K562 (cell line): ENCODE data around the gene ADTRP. TPM values are rescaled to one million over a fixed set of nuclear protein-coding genes. Genes with fewer than 3 reads are reported as not detected.

Experiments
- ATAC-seq: fragments of 200-7000 bp; cut with Tn5 transposase; 3 replicates; pipeline ENCODE4 v1.9.1; 2020; ENCODE audit warnings: moderate library complexity
- BruUV-seq: library from RNA; stranded (reverse); fragments of 400-500 nt; replicated peaks from 2 replicates; lab custom pipeline; 2021; lab: Mats Ljungman, UMichigan
- CTCF ChIA-PET: fragments of 300-600 bp; formaldehyde crosslinking; extraction: SDS; loops from one replicate; lab custom pipeline; 2021; ENCODE audit warnings: low intra/inter-chr PET ratio; lab: Yijun Ruan, JAX
- POLR2A ChIA-PET: fragments of 300-600, 350-650 bp; sonication (Branson Sonifier 250); formaldehyde crosslinking; extraction: SDS; loops from one replicate; lab custom pipeline; 2021; ENCODE audit warnings: antibody characterized with exemption, inconsistent platforms; lab: Yijun Ruan, JAX
- DNase-seq, 4 experiments: peaks; one replicate each; pipeline versions ENCODE4 v3.0.0 to v3.0.0-alpha.2; 2011 to 2018; ENCODE audit warnings: low spot score in 3 of 4, mixed read lengths in 3 of 4; ENCODE audit errors: extremely low read depth in 1 of 4
- FAIRE-seq: peaks from 2 replicates; lab custom pipeline; 2011; peaks lifted over from hg19 to GRCh38; lab: Jason Lieb, UNC
- H2AFZ ChIP-seq: 2 replicates; pipeline ENCODE4 v1.6.0; 2011; ENCODE audit warnings: low read depth, low read length, control low read depth, inconsistent platforms
- H3K27ac ChIP-seq: fragments of 200-600 bp; 3 replicates; pipeline ENCODE4 v1.8.0; 2011; ENCODE audit warnings: low read depth, mild to moderate bottlenecking, control low read depth, inconsistent platforms, low read length, moderate library complexity, mixed read lengths; ENCODE audit errors: extremely low read depth
- H3K27me3 ChIP-seq, 2 experiments: fragments of 300-600 bp in 1 of 2; 2 replicates in 1 of 2; 3 replicates in 1 of 2; pipeline versions ENCODE4 v1.6.0 to v1.8.0; 2011; ENCODE audit warnings: inconsistent platforms in 2 of 2, low read length in 2 of 2, mild to moderate bottlenecking in 1 of 2, mixed read lengths in 1 of 2, moderate library complexity in 1 of 2; ENCODE audit not compliant: control insufficient read depth in 2 of 2, insufficient read depth in 2 of 2
- H3K36me3 ChIP-seq: fragments of 300-600 bp; 3 replicates; pipeline ENCODE4 v1.8.0; 2011; ENCODE audit warnings: mild to moderate bottlenecking, low read length, inconsistent platforms; ENCODE audit not compliant: control insufficient read depth, insufficient read depth
- H3K4me1 ChIP-seq, 2 experiments: fragments of 200-600 bp in 1 of 2; replicated peaks in 1 of 2; 2 replicates in 1 of 2; 3 replicates in 1 of 2; pipeline versions ENCODE4 v1.5.1 to v1.8.0; 2011; ENCODE audit warnings: inconsistent platforms in 2 of 2, low read length in 2 of 2, mild to moderate bottlenecking in 1 of 2, mixed read lengths in 1 of 2, moderate library complexity in 1 of 2; ENCODE audit not compliant: control insufficient read depth in 2 of 2, insufficient read depth in 2 of 2
- H3K4me2 ChIP-seq: 2 replicates; pipeline ENCODE4 v1.6.1; 2011; ENCODE audit warnings: low read length, control low read depth, inconsistent platforms, mixed read lengths; ENCODE audit not compliant: insufficient read depth
- H3K4me3 ChIP-seq: fragments of 200-600 bp; sonication (generic), shearing (Covaris generic); 2 replicates; pipeline ENCODE4 v1.5.1; 2016; ENCODE audit warnings: control low read depth, inconsistent platforms
- H3K79me2 ChIP-seq: fragments of 200-600 bp; 3 replicates; pipeline ENCODE4 v1.8.0; 2011; ENCODE audit warnings: low read length, inconsistent platforms; ENCODE audit not compliant: control insufficient read depth, insufficient read depth
- H3K9ac ChIP-seq, 2 experiments: 2 replicates each; pipeline versions ENCODE4 v1.6.0 to v1.6.1; 2011; ENCODE audit warnings: low read depth in 2 of 2, low read length in 2 of 2, control low read depth in 1 of 2, inconsistent platforms in 1 of 2, mild to moderate bottlenecking in 1 of 2, mixed read lengths in 1 of 2; ENCODE audit not compliant: insufficient read depth in 1 of 2
- H3K9me1 ChIP-seq: one replicate; pipeline ENCODE4 v1.6.0; 2011; ENCODE audit warnings: inconsistent platforms, mild to moderate bottlenecking, low read length, moderate library complexity; ENCODE audit not compliant: control insufficient read depth, insufficient read depth
- H3K9me3 ChIP-seq: replicated peaks from 2 replicates; pipeline ENCODE4 v1.5.1; 2011; ENCODE audit warnings: low read depth, low read length, inconsistent platforms; ENCODE audit not compliant: control insufficient read depth, insufficient read depth
- H4K20me1 ChIP-seq: replicated peaks from 2 replicates; pipeline ENCODE4 v1.6.1; 2011; ENCODE audit warnings: low read length, inconsistent platforms, mixed read lengths; ENCODE audit not compliant: control insufficient read depth, insufficient read depth
- BRCA1 ChIP-seq, 2 experiments: fragments of 450-650 bp in 1 of 2; sonication (generic) in 1 of 2; formaldehyde crosslinking in 1 of 2; IDR thresholded peaks; 2 replicates each; pipeline versions ENCODE4 v1.5.0 to v1.6.1; 2017 to 2020; ENCODE audit warnings: mild to moderate bottlenecking in 1 of 2, missing genetic modification reagents in 1 of 2
- CCNT2 ChIP-seq: IDR thresholded peaks from 2 replicates; pipeline ENCODE4 v1.6.1; 2011; ENCODE audit warnings: borderline replicate concordance, low read depth, mild to moderate bottlenecking, moderate library complexity, mixed read lengths, low read length; ENCODE audit not compliant: insufficient read length; ENCODE audit errors: extremely low read depth
- NONO ChIP-seq, 2 experiments: fragments of 200-400 bp in 1 of 2; fragments of 450-650 bp in 1 of 2; formaldehyde crosslinking in 1 of 2; IDR thresholded peaks; 2 replicates each; pipeline ENCODE4 v1.6.1; 2017; ENCODE audit warnings: low read depth in 2 of 2, mild to moderate bottlenecking in 2 of 2, moderate library complexity in 2 of 2, low read length in 1 of 2
- PTRF ChIP-seq: fragments of 450-650 bp; IDR thresholded peaks from 2 replicates; pipeline ENCODE4 v1.6.1; 2016; ENCODE audit warnings: mild to moderate bottlenecking, missing genetic modification characterization, missing compliant biosample characterization
- PTTG1 ChIP-seq: fragments of 450-650 bp; IDR thresholded peaks from 2 replicates; pipeline ENCODE4 v1.6.1; 2016; ENCODE audit warnings: low read depth, mild to moderate bottlenecking, missing genetic modification characterization, missing compliant biosample characterization
- ZNF785 ChIP-seq: fragments of 250-450 bp; sonication (Bioruptor Pico); IDR thresholded peaks from 2 replicates; pipeline ENCODE4 v1.4.0; 2020; ENCODE audit warnings: mild to moderate bottlenecking
- WGBS: fragments of 100-300 bp; shearing (Covaris generic); methylation state at CpG from one replicate; pipeline ENCODE4 v1.1.6; 2016; ENCODE audit warnings: low coverage, mixed read lengths; ENCODE audit not compliant: insufficient coverage; ENCODE audit errors: missing lambda C conversion rate; 5-methylcytosine and 5-hydroxymethylcytosine counted together
- in situ Hi-C: fragments of 300-500 bp; cut with MboI; formaldehyde crosslinking; loops from 4 replicates; pipeline ENCODE4 v1.15.0; 2018; ENCODE audit warnings: inconsistent platforms, mixed read lengths
- intact Hi-C: fragments of 100-400 bp; cut with micrococcal nuclease; formaldehyde crosslinking; loops from 2 replicates; pipeline ENCODE4 v1.14.2; 2022
- polyA plus RNA-seq, 8 experiments: library from polyadenylated mRNA; depleted of rRNA in 4 of 8; stranded (reverse) in 5 of 8; unstranded in 3 of 8; fragments of >200 nt; fragmentation: Nextera tagmentation in 2 of 8; fragmentation: Illumina TruSeq in 1 of 8; extraction: Ambion mirVana in 2 of 8; extraction: Trizol in 1 of 8; gene quantifications; 2 replicates each; pipeline versions ENCODE4 v1.2.1 to v1.2.3, GENCODE V29; 2011 to 2014; ENCODE audit warnings: inconsistent platforms in 1 of 8, missing spikeins in 1 of 8
- total RNA-seq, 7 experiments: library from RNA; depleted of rRNA in 6 of 7; stranded (reverse); fragments of >200 nt in 6 of 7; fragmentation: Illumina TruSeq in 2 of 7; extraction: Trizol in 2 of 7; gene quantifications; 2 replicates each; pipeline versions ENCODE4 v1.2.1 to v1.2.3, GENCODE V29; 2011 to 2021; ENCODE audit warnings: low replicate concordance in 1 of 7
- TF ChIP-seq, protein P1 (sequence below): fragments of 450-650 bp; formaldehyde crosslinking; IDR thresholded peaks from 2 replicates; pipeline ENCODE4 v1.4.0; 2020; ENCODE audit warnings: mild to moderate bottlenecking, moderate library complexity

Gene ADTRP
- total and polyA plus RNA-seq, 9 of the 15 experiments (the other 6 are each of a cell fraction or from before 2014, with no cell fraction given): 7.4 to 24.0 (median 13.6) TPM

DNA sequence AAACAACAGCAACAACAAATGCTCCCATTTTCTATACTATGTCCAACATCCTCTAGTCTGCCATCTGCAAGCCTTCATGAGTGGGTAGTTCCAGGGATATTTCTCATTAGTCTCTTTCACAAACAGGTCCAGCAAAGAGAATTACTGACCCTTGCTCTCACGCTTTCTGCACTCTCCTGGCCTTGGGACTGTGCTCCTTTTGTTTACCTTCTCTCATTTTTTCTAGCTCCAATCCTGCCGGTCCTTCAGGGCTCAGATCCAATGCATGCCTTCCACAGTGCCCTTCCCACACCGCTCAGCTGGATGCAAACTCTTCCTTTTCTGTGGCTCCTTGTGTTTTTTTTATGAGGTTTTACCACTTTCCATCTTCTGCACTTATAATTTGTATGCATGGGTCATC is 47.2 kb downstream of the ADTRP start:
- no peak for FAIRE-seq

More for the DNA sequence above, 47.2 kb downstream of the ADTRP start:
- no peaks in the 10 kb centered on the region for H3K36me3 ChIP-seq
- no peak for ATAC-seq
- BruUV-seq: no TSS peak
- no peak overlapping the region for H3K4me3 ChIP-seq
- no peak overlapping the region for H2AFZ ChIP-seq
- no peaks in the 10 kb centered on the region for H3K9me1 ChIP-seq
- 54% methylated on average over 3 of the region's 3 CpGs for WGBS
- TF ChIP-seq, protein P1, sequence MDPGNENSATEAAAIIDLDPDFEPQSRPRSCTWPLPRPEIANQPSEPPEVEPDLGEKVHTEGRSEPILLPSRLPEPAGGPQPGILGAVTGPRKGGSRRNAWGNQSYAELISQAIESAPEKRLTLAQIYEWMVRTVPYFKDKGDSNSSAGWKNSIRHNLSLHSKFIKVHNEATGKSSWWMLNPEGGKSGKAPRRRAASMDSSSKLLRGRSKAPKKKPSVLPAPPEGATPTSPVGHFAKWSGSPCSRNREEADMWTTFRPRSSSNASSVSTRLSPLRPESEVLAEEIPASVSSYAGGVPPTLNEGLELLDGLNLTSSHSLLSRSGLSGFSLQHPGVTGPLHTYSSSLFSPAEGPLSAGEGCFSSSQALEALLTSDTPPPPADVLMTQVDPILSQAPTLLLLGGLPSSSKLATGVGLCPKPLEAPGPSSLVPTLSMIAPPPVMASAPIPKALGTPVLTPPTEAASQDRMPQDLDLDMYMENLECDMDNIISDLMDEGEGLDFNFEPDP (CRISPR knock-in tag): no peak
- TF ChIP-seq PTRF (no peak), PTTG1 (tag) (no peak), ZNF785 (no peak), CCNT2 (no peak), NONO (IDR thresholded peaks at IDR 0.05; ENCODE audit: low read depth in 2 of 2, low read length in 1 of 2) (no peak), BRCA1 (IDR thresholded peaks at IDR 0.05) (no peak), BRCA1 (CRISPR knock-in tag; IDR thresholded peaks at IDR 0.05) (no peak)
- POLR2A ChIA-PET: interaction anchor here (1.2 to 2.1 kb wide), 2 partner anchors 9 to 11 kb away, joined by 5 read pairs; no protein-coding TSS in a partner anchor
- no peak overlapping the region for H3K4me2 ChIP-seq
- CTCF ChIA-PET: no interaction called here
- in situ Hi-C loops (no loop called here), intact Hi-C loops (no loop called here)
- no peaks in the 10 kb centered on the region; a peak in 2 of 5 replicates for H3K27me3 ChIP-seq
- peaks cover 0 to 8% of the 10 kb centered on the region in 2 experiments; a peak in 3 of 5 replicates for H3K4me1 ChIP-seq
- H3K27ac ChIP-seq: no peak overlapping the region
- no peak for DNase-seq
- H3K79me2 ChIP-seq: no peaks in the 10 kb centered on the region
- H4K20me1 ChIP-seq: no peaks in the 10 kb centered on the region
- no peak overlapping the region for H3K9ac ChIP-seq
- no peaks in the 10 kb centered on the region for H3K9me3 ChIP-seq
